ENCODE data around the gene PDGFC. TPM values are rescaled to one million over a fixed set of nuclear protein-coding genes. Genes with fewer than 3 reads are reported as not detected.

PDGFC gene
- total RNA-seq, 1 experiment from 2014 or later: 64.5 TPM

GRCh38 chr4:156889616-156890594 is 81.7 kb downstream of the PDGFC start:
- Mint-ChIP-seq H3K27me3 (ENCODE audit: unreplicated experiment) (no peaks in the 10 kb centered on the region), H3K27ac (ENCODE audit: unreplicated experiment) (peak overlapping the region; percentile 85), H3K4me1 (ENCODE audit: low read depth, unreplicated experiment) (peaks cover 32% of the 10 kb centered on the region), H3K4me3 (ENCODE audit: low read depth, unreplicated experiment) (peak overlapping the region; percentile 63), H3K36me3 (ENCODE audit: insufficient read depth, unreplicated experiment) (peaks cover 5% of the 10 kb centered on the region), H3K9me3 (ENCODE audit: low read depth, unreplicated experiment) (no peaks in the 10 kb centered on the region)
- CTCF ChIA-PET: interaction anchor here (0.5 to 1.1 kb wide), 2 partner anchors 9 to 77 kb away, joined by 3 to 6 read pairs; no protein-coding TSS in a partner anchor
- peak; percentile 26 for DNase-seq
- no peak for TF ChIP-seq CTCF (IDR thresholded peaks at IDR 0.05; ENCODE audit: unreplicated experiment)
- BruUV-seq (replicated peaks): no TSS peak
- intact Hi-C loops (cut with micrococcal nuclease; ENCODE audit: unreplicated experiment): loop anchor here (5.0 kb wide), 2 partner anchors 42 to 57 kb away; no protein-coding TSS in a partner anchor

- intact Hi-C loops (cut with micrococcal nuclease; ENCODE audit: unreplicated experiment): no loop called here
- no peak for TF ChIP-seq CTCF (IDR thresholded peaks at IDR 0.05; ENCODE audit: unreplicated experiment)
- CTCF ChIA-PET: interaction anchor here (0.6 kb wide), 1 partner anchor 438 kb away, joined by 3 read pairs; no protein-coding TSS in a partner anchor
- H3K4me1 Mint-ChIP-seq (ENCODE audit: low read depth, unreplicated experiment): peaks cover 32% of the 10 kb centered on the region
- peak overlapping the region; percentile 85 for H3K27ac Mint-ChIP-seq (ENCODE audit: unreplicated experiment)
- BruUV-seq (replicated peaks): no TSS peak
- no peaks in the 10 kb centered on the region for H3K9me3 Mint-ChIP-seq (ENCODE audit: low read depth, unreplicated experiment)
- H3K27me3 Mint-ChIP-seq (ENCODE audit: unreplicated experiment): no peaks in the 10 kb centered on the region
- peaks cover 5% of the 10 kb centered on the region for H3K36me3 Mint-ChIP-seq (ENCODE audit: insufficient read depth, unreplicated experiment)
- DNase-seq: no peak
- no peak overlapping the region for H3K4me3 Mint-ChIP-seq (ENCODE audit: low read depth, unreplicated experiment)
Measured at GRCh38 chr4:156888762-156889161, 82.8 kb downstream of the PDGFC start.

- H3K36me3 Mint-ChIP-seq (ENCODE audit: insufficient read depth, unreplicated experiment): peaks cover 5% of the 10 kb centered on the region
- DNase-seq: no peak
- intact Hi-C loops (cut with micrococcal nuclease; ENCODE audit: unreplicated experiment): no loop called here
- H3K27me3 Mint-ChIP-seq (ENCODE audit: unreplicated experiment): no peaks in the 10 kb centered on the region
- no TSS peak for BruUV-seq (replicated peaks)
- H3K4me1 Mint-ChIP-seq (ENCODE audit: low read depth, unreplicated experiment): peaks cover 29% of the 10 kb centered on the region
- H3K9me3 Mint-ChIP-seq (ENCODE audit: low read depth, unreplicated experiment): no peaks in the 10 kb centered on the region
- no peak for TF ChIP-seq CTCF (IDR thresholded peaks at IDR 0.05; ENCODE audit: unreplicated experiment)
- H3K27ac Mint-ChIP-seq (ENCODE audit: unreplicated experiment): no peak overlapping the region
- H3K4me3 Mint-ChIP-seq (ENCODE audit: low read depth, unreplicated experiment): no peak overlapping the region
- CTCF ChIA-PET: no interaction called here
Measured at GRCh38 chr4:156886481-156886880, 85.1 kb downstream of the PDGFC start.

- DNase-seq: no peak
- Mint-ChIP-seq H3K27me3 (ENCODE audit: unreplicated experiment) (no peaks in the 10 kb centered on the region), H3K4me1 (ENCODE audit: low read depth, unreplicated experiment) (peaks cover 22% of the 10 kb centered on the region), H3K36me3 (ENCODE audit: insufficient read depth, unreplicated experiment) (peaks cover 3% of the 10 kb centered on the region), H3K9me3 (ENCODE audit: low read depth, unreplicated experiment) (no peaks in the 10 kb centered on the region), H3K4me3 (ENCODE audit: low read depth, unreplicated experiment) (no peak overlapping the region), H3K27ac (ENCODE audit: unreplicated experiment) (no peak overlapping the region)
- no peak for TF ChIP-seq CTCF (IDR thresholded peaks at IDR 0.05; ENCODE audit: unreplicated experiment)
- BruUV-seq (replicated peaks): no TSS peak
- CTCF ChIA-PET: no interaction called here
- intact Hi-C loops (cut with micrococcal nuclease; ENCODE audit: unreplicated experiment): no loop called here
Measured at GRCh38 chr4:156885374-156885773, 86.2 kb downstream of the PDGFC start.

All from Calu3 (cell line).